K562 (cell line): ENCODE data around the gene GLRA3. TPM values are rescaled to one million over a fixed set of nuclear protein-coding genes. Genes with fewer than 3 reads are reported as not detected.
A peak's percentile ranks its signal among the peaks of the same experiment; 100 is the strongest.

Source experiments
- ATAC-seq: fragments of 200-7000 bp; cut with Tn5 transposase; 3 replicates; pipeline ENCODE4 v1.9.1; 2020; ENCODE audit warnings: moderate library complexity
- BruUV-seq: library from RNA; stranded (reverse); fragments of 400-500 nt; replicated peaks from 2 replicates; lab custom pipeline; 2021; lab: Mats Ljungman, UMichigan
- CTCF ChIA-PET: fragments of 300-600 bp; formaldehyde crosslinking; extraction: SDS; loops from one replicate; lab custom pipeline; 2021; ENCODE audit warnings: low intra/inter-chr PET ratio; lab: Yijun Ruan, JAX
- POLR2A ChIA-PET: fragments of 300-600, 350-650 bp; sonication (Branson Sonifier 250); formaldehyde crosslinking; extraction: SDS; loops from one replicate; lab custom pipeline; 2021; ENCODE audit warnings: antibody characterized with exemption, inconsistent platforms; lab: Yijun Ruan, JAX
- DNase-seq, 4 experiments: peaks; one replicate each; pipeline versions ENCODE4 v3.0.0 to v3.0.0-alpha.2; 2011 to 2018; ENCODE audit warnings: low spot score in 3 of 4, mixed read lengths in 3 of 4; ENCODE audit errors: extremely low read depth in 1 of 4
- FAIRE-seq: peaks from 2 replicates; lab custom pipeline; 2011; peaks lifted over from hg19 to GRCh38; lab: Jason Lieb, UNC
- H2AFZ ChIP-seq: 2 replicates; pipeline ENCODE4 v1.6.0; 2011; ENCODE audit warnings: low read depth, low read length, control low read depth, inconsistent platforms
- H3K27ac ChIP-seq: fragments of 200-600 bp; 3 replicates; pipeline ENCODE4 v1.8.0; 2011; ENCODE audit warnings: low read depth, mild to moderate bottlenecking, control low read depth, inconsistent platforms, low read length, moderate library complexity, mixed read lengths; ENCODE audit errors: extremely low read depth
- H3K27me3 ChIP-seq, 2 experiments: fragments of 300-600 bp in 1 of 2; 2 replicates in 1 of 2; 3 replicates in 1 of 2; pipeline versions ENCODE4 v1.6.0 to v1.8.0; 2011; ENCODE audit warnings: inconsistent platforms in 2 of 2, low read length in 2 of 2, mild to moderate bottlenecking in 1 of 2, mixed read lengths in 1 of 2, moderate library complexity in 1 of 2; ENCODE audit not compliant: control insufficient read depth in 2 of 2, insufficient read depth in 2 of 2
- H3K36me3 ChIP-seq: fragments of 300-600 bp; 3 replicates; pipeline ENCODE4 v1.8.0; 2011; ENCODE audit warnings: mild to moderate bottlenecking, low read length, inconsistent platforms; ENCODE audit not compliant: control insufficient read depth, insufficient read depth
- H3K4me1 ChIP-seq, 2 experiments: fragments of 200-600 bp in 1 of 2; replicated peaks in 1 of 2; 2 replicates in 1 of 2; 3 replicates in 1 of 2; pipeline versions ENCODE4 v1.5.1 to v1.8.0; 2011; ENCODE audit warnings: inconsistent platforms in 2 of 2, low read length in 2 of 2, mild to moderate bottlenecking in 1 of 2, mixed read lengths in 1 of 2, moderate library complexity in 1 of 2; ENCODE audit not compliant: control insufficient read depth in 2 of 2, insufficient read depth in 2 of 2
- H3K4me2 ChIP-seq: 2 replicates; pipeline ENCODE4 v1.6.1; 2011; ENCODE audit warnings: low read length, control low read depth, inconsistent platforms, mixed read lengths; ENCODE audit not compliant: insufficient read depth
- H3K4me3 ChIP-seq: fragments of 200-600 bp; sonication (generic), shearing (Covaris generic); 2 replicates; pipeline ENCODE4 v1.5.1; 2016; ENCODE audit warnings: control low read depth, inconsistent platforms
- H3K79me2 ChIP-seq: fragments of 200-600 bp; 3 replicates; pipeline ENCODE4 v1.8.0; 2011; ENCODE audit warnings: low read length, inconsistent platforms; ENCODE audit not compliant: control insufficient read depth, insufficient read depth
- H3K9ac ChIP-seq, 2 experiments: 2 replicates each; pipeline versions ENCODE4 v1.6.0 to v1.6.1; 2011; ENCODE audit warnings: low read depth in 2 of 2, low read length in 2 of 2, control low read depth in 1 of 2, inconsistent platforms in 1 of 2, mild to moderate bottlenecking in 1 of 2, mixed read lengths in 1 of 2; ENCODE audit not compliant: insufficient read depth in 1 of 2
- H3K9me1 ChIP-seq: one replicate; pipeline ENCODE4 v1.6.0; 2011; ENCODE audit warnings: inconsistent platforms, mild to moderate bottlenecking, low read length, moderate library complexity; ENCODE audit not compliant: control insufficient read depth, insufficient read depth
- H3K9me3 ChIP-seq: replicated peaks from 2 replicates; pipeline ENCODE4 v1.5.1; 2011; ENCODE audit warnings: low read depth, low read length, inconsistent platforms; ENCODE audit not compliant: control insufficient read depth, insufficient read depth
- H4K20me1 ChIP-seq: replicated peaks from 2 replicates; pipeline ENCODE4 v1.6.1; 2011; ENCODE audit warnings: low read length, inconsistent platforms, mixed read lengths; ENCODE audit not compliant: control insufficient read depth, insufficient read depth
- BACH1 ChIP-seq: fragments of 200-800 bp; sonication (Bioruptor generic); IDR thresholded peaks from 2 replicates; pipeline ENCODE4 v1.6.1; 2016; ENCODE audit warnings: missing genetic modification characterization, missing compliant biosample characterization
- CBFA2T3 ChIP-seq: fragments of 450-650 bp; IDR thresholded peaks from 2 replicates; pipeline ENCODE4 v1.6.1; 2017
- CEBPB ChIP-seq: fragments of 450-650 bp; IDR thresholded peaks from 2 replicates; pipeline ENCODE4 v1.6.1; 2016; ENCODE audit warnings: missing genetic modification characterization, missing compliant biosample characterization
- CEBPG ChIP-seq, 3 experiments: fragments of 200-800 bp in 1 of 3; sonication (Bioruptor generic) in 1 of 3; sonication (generic) in 1 of 3; formaldehyde crosslinking in 1 of 3; IDR thresholded peaks in 2 of 3; conservative IDR thresholded peaks in 1 of 3; 2 replicates each; pipeline versions ENCODE4 v1.6.1 to v1.8.0; 2016 to 2022; ENCODE audit warnings: missing compliant biosample characterization in 2 of 3, missing genetic modification characterization in 2 of 3, mild to moderate bottlenecking in 1 of 3, missing genetic modification reagents in 1 of 3
- CREM ChIP-seq: IDR thresholded peaks from 2 replicates; pipeline ENCODE4 v1.6.1; 2014; ENCODE audit warnings: antibody characterized with exemption, low read depth
- CTBP1 ChIP-seq: fragments of 450-650 bp; IDR thresholded peaks from 2 replicates; pipeline ENCODE4 v1.6.1; 2016; ENCODE audit warnings: borderline replicate concordance
- MEIS2 ChIP-seq: fragments of 450-650 bp; IDR thresholded peaks from 2 replicates; pipeline ENCODE4 v1.6.1; 2014; ENCODE audit warnings: mild to moderate bottlenecking; ENCODE audit not compliant: partially characterized antibody
- MYC ChIP-seq, 2 experiments: fragments of 250-450 bp in 1 of 2; sonication (Bioruptor Pico) in 1 of 2; IDR thresholded peaks; 2 replicates each; pipeline versions ENCODE4 v1.5.1 to v1.6.1; 2012 to 2021; ENCODE audit warnings: low read depth in 2 of 2, borderline replicate concordance in 1 of 2, improper control_type of control experiment in 1 of 2, low read length in 1 of 2, mild to moderate bottlenecking in 1 of 2, moderate library complexity in 1 of 2
- NR2C2 ChIP-seq, 2 experiments: fragments of 200-800 bp in 1 of 2; sonication (Bioruptor generic) in 1 of 2; sonication (generic) in 1 of 2; formaldehyde crosslinking in 1 of 2; IDR thresholded peaks; 2 replicates each; pipeline versions ENCODE4 v1.6.1 to v1.8.0; 2016 to 2022; ENCODE audit warnings: mild to moderate bottlenecking in 1 of 2, missing compliant biosample characterization in 1 of 2, missing genetic modification characterization in 1 of 2, missing genetic modification reagents in 1 of 2
- RFX1 ChIP-seq: fragments of 450-650 bp; IDR thresholded peaks from 2 replicates; pipeline ENCODE4 v1.6.1; 2016; ENCODE audit warnings: mild to moderate bottlenecking, moderate library complexity
- SAFB ChIP-seq: fragments of 200-400 bp; formaldehyde crosslinking; IDR thresholded peaks from 2 replicates; pipeline ENCODE4 v1.6.1; 2017; ENCODE audit warnings: low read depth, low read length, borderline replicate concordance
- TRIM24 ChIP-seq, 2 experiments: fragments of 450-650 bp; IDR thresholded peaks; 2 replicates each; pipeline ENCODE4 v1.6.1; 2016
- ZNF140 ChIP-seq: fragments of 250-450 bp; sonication (Bioruptor Pico); IDR thresholded peaks from 2 replicates; pipeline ENCODE4 v1.8.0; 2021; ENCODE audit warnings: moderate library complexity, mild to moderate bottlenecking, inconsistent platforms
- WGBS: fragments of 100-300 bp; shearing (Covaris generic); methylation state at CpG from one replicate; pipeline ENCODE4 v1.1.6; 2016; ENCODE audit warnings: low coverage, mixed read lengths; ENCODE audit not compliant: insufficient coverage; ENCODE audit errors: missing lambda C conversion rate; 5-methylcytosine and 5-hydroxymethylcytosine counted together
- in situ Hi-C: fragments of 300-500 bp; cut with MboI; formaldehyde crosslinking; loops from 4 replicates; pipeline ENCODE4 v1.15.0; 2018; ENCODE audit warnings: inconsistent platforms, mixed read lengths
- intact Hi-C: fragments of 100-400 bp; cut with micrococcal nuclease; formaldehyde crosslinking; loops from 2 replicates; pipeline ENCODE4 v1.14.2; 2022
- polyA plus RNA-seq, 8 experiments: library from polyadenylated mRNA; depleted of rRNA in 4 of 8; stranded (reverse) in 5 of 8; unstranded in 3 of 8; fragments of >200 nt; fragmentation: Nextera tagmentation in 2 of 8; fragmentation: Illumina TruSeq in 1 of 8; extraction: Ambion mirVana in 2 of 8; extraction: Trizol in 1 of 8; gene quantifications; 2 replicates each; pipeline versions ENCODE4 v1.2.1 to v1.2.3, GENCODE V29; 2011 to 2014; ENCODE audit warnings: inconsistent platforms in 1 of 8, missing spikeins in 1 of 8
- total RNA-seq, 7 experiments: library from RNA; depleted of rRNA in 6 of 7; stranded (reverse); fragments of >200 nt in 6 of 7; fragmentation: Illumina TruSeq in 2 of 7; extraction: Trizol in 2 of 7; gene quantifications; 2 replicates each; pipeline versions ENCODE4 v1.2.1 to v1.2.3, GENCODE V29; 2011 to 2021; ENCODE audit warnings: low replicate concordance in 1 of 7
- TF ChIP-seq, protein P1 (sequence below), 2 experiments: fragments of 450-650 bp in 1 of 2; sonication (generic) in 1 of 2; formaldehyde crosslinking in 1 of 2; IDR thresholded peaks in 1 of 2; conservative IDR thresholded peaks in 1 of 2; 2 replicates each; pipeline versions ENCODE4 v1.6.1 to v1.8.1; 2016 to 2023; ENCODE audit warnings: mild to moderate bottlenecking in 2 of 2, moderate library complexity in 2 of 2, inconsistent platforms in 1 of 2, missing genetic modification reagents in 1 of 2

GLRA3 gene
- total and polyA plus RNA-seq, 9 of the 15 experiments (the other 6 are each of a cell fraction or from before 2014, with no cell fraction given): 0.06 to 0.14 (median 0.08) TPM; not detected in 2

GRCh38 chr4:174604198-174604597 lies 224.8 kb downstream of the GLRA3 start:
- H3K4me3 ChIP-seq: no peak overlapping the region
- FAIRE-seq: no peak

More at GRCh38 chr4:174604198-174604597, 224.8 kb downstream of the GLRA3 start:
- H3K9ac ChIP-seq: no peak overlapping the region
- DNase-seq: peak in 1 of 4 experiments; percentile 39
- no peaks in the 10 kb centered on the region for H3K27me3 ChIP-seq
- in situ Hi-C loops: no loop called here
- peak; percentile 64 for ATAC-seq
- no peak overlapping the region for H3K4me2 ChIP-seq
- no peaks in the 10 kb centered on the region for H3K9me3 ChIP-seq
- no peak overlapping the region for H3K27ac ChIP-seq
- 42% methylated on average over 4 of the region's 4 CpGs for WGBS
- BruUV-seq: no TSS peak
- TF ChIP-seq MYC (IDR thresholded peaks at IDR 0.05; ENCODE audit: low read depth, low read length): no peak
- TF ChIP-seq MYC (CRISPR knock-in tag; IDR thresholded peaks at IDR 0.05; ENCODE audit: borderline replicate concordance, low read depth): no peak
- TF ChIP-seq CTBP1: 0 out of 2 replicates have a peak, but pooled peaks have one; percentile 31
- TF ChIP-seq NR2C2 (CRISPR knock-in tag; IDR thresholded peaks at IDR 0.05): no peak
- TF ChIP-seq NR2C2 (tag; IDR thresholded peaks at IDR 0.05): no peak
- no peak for TF ChIP-seq ZNF140 (CRISPR knock-in tag)
- 0 out of 2 replicates have a peak, but pooled peaks have one; percentile 47 for TF ChIP-seq CREM
- TF ChIP-seq CBFA2T3: 0 out of 2 replicates have a peak, but pooled peaks have one; percentile 16
- 0 out of 4 replicates have a peak, but pooled peaks of 1 of the 2 experiments have one; percentile 22 for TF ChIP-seq TRIM24 (IDR thresholded peaks at IDR 0.05)
- peak; percentile 54; the same call in 1 of the 2 replicates for TF ChIP-seq BACH1
- peak; percentile 61 for TF ChIP-seq CEBPB (tag)
- TF ChIP-seq MEIS2: peak; percentile 3
- TF ChIP-seq, protein P1, sequence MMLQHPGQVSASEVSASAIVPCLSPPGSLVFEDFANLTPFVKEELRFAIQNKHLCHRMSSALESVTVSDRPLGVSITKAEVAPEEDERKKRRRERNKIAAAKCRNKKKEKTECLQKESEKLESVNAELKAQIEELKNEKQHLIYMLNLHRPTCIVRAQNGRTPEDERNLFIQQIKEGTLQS (IDR thresholded peaks at IDR 0.05): peak; percentile 32; the same call in 1 of the 2 replicates
- TF ChIP-seq, protein P1 (CRISPR knock-in tag; conservative IDR thresholded peaks at IDR 0.05): no peak
- no peak for TF ChIP-seq SAFB
- TF ChIP-seq RFX1: peak; percentile 70
- no peak for TF ChIP-seq CEBPG (CRISPR knock-in tag; IDR thresholded peaks at IDR 0.05)
- TF ChIP-seq CEBPG (tag; conservative IDR thresholded peaks at IDR 0.05 in 1 of 2, IDR thresholded peaks at IDR 0.05 in 1 of 2): peak; percentile 42 to 58
- no peaks in the 10 kb centered on the region for H3K36me3 ChIP-seq
- peak overlapping the region; percentile 48 for H2AFZ ChIP-seq
- H3K79me2 ChIP-seq: no peaks in the 10 kb centered on the region
- POLR2A ChIA-PET: no interaction called here
- CTCF ChIA-PET: no interaction called here
- intact Hi-C loops: no loop called here
- H4K20me1 ChIP-seq: no peaks in the 10 kb centered on the region
- H3K9me1 ChIP-seq: no peaks in the 10 kb centered on the region
- no peaks in the 10 kb centered on the region; a peak in 1 of 5 replicates for H3K4me1 ChIP-seq
